ENCODE data around the gene LRRC10B. TPM values are rescaled to one million over a fixed set of nuclear protein-coding genes. Genes with fewer than 3 reads are reported as not detected.

LRRC10B gene
- not detected in 2 replicates for total RNA-seq

GRCh38 chr11:61507962-61508861, at the start of gene LRRC10B:
Gene LRRC10B (plus strand): TSS chr11:61508749. CDS start chr11:61508999, 250 bp downstream.

Other genes with a start within 250 kb of the LRRC10B start
- gene VWCE, start 213.4 kb upstream of the LRRC10B start, total RNA-seq, result 3.6 and 14.9 TPM in 2 replicates
- 338 and 459 TPM in 2 replicates for gene DDB1, start 175.6 kb upstream of the LRRC10B start, total RNA-seq
- 20.1 and 20.5 TPM in 2 replicates for gene TKFC, start 175.5 kb upstream of the LRRC10B start, total RNA-seq
- 47.0 and 86.6 TPM in 2 replicates for gene CYB561A3, start 146.9 kb upstream of the LRRC10B start, total RNA-seq
- 11.2 and 16.7 TPM in 2 replicates for gene TMEM138, start 146.4 kb upstream of the LRRC10B start, total RNA-seq
- gene TMEM216, start 116.2 kb upstream of the LRRC10B start, total RNA-seq, result 6.6 and 11.4 TPM in 2 replicates
- 9.1 and 12.2 TPM in 2 replicates for gene CPSF7, start 78.8 kb upstream of the LRRC10B start, total RNA-seq
- 33.8 and 42.6 TPM in 2 replicates for gene SDHAF2, start 78.6 kb upstream of the LRRC10B start, total RNA-seq
- gene SYT7, start 72.3 kb downstream of the LRRC10B start, total RNA-seq, result 5.5 and 22.7 TPM in 2 replicates
- 1.9 and 2.7 TPM in 2 replicates for gene DAGLA, start 171.6 kb downstream of the LRRC10B start, total RNA-seq
- gene MYRF, start 243.9 kb downstream of the LRRC10B start, total RNA-seq, result 0.09 and 0.16 TPM in 2 replicates